DMS 273 treated with DMSO at 0.1 percent for 48 hours (cell line): ENCODE results near the gene ALK.
A peak's percentile ranks its signal among the peaks of the same experiment; 100 is the strongest.

ENCODE experiments used
- DNase-seq: peaks from one replicate; lab custom pipeline; 2025; lab: John Stamatoyannopoulos, UW

The ALK gene

DNA sequence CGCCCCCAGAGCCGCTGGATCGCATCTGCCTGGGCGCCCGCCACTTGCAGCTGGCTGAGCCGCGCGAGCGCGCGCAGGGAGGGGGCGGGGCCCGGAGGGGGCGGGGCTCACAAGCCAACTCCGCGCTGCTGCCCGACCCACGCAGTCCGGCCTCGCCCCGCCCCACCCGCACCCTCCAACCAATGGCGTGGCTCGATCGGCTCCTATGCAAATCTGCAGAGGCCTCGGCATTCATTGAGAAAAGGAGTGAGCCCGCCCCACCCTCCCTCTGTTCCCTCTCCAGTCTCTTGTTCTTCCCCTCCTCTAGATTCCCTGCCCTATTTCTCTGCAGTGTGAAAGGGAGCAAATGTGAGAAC, at the start of gene ALK:
TSS of gene ALK (minus strand) at position 27 of the 356 bp plus-strand sequence. CDS start 927 bp downstream, outside the sequence.
- peak; percentile 88 for DNase-seq

DNA sequence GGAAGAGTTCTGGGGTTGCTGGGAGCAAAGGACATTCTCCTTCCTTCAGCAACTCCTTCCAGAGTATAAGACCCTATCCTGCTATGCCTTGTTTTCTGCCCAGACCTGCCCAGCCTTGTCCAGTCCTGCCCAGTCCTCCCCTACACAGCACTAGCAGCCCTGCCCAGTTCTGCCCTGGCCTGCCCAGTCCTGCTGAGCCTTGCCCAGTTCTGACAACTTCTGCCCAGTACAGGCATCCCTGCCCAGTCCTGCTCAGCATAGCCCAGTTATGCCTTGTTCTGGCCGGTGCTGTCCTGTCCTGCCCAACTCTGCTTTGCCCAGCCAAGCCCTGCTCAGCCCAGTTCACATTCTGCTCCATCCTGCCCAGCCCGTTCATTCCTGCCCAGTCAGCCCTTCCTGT, 44.9 kb upstream of the ALK start:
- DNase-seq, result no peak

- no peak for DNase-seq
Measured at GRCh38 chr2:29963972-29964570, 42.7 kb upstream of the ALK start.

- no peak for DNase-seq
Measured at GRCh38 chr2:29962922-29963321, 41.5 kb upstream of the ALK start.

DNA sequence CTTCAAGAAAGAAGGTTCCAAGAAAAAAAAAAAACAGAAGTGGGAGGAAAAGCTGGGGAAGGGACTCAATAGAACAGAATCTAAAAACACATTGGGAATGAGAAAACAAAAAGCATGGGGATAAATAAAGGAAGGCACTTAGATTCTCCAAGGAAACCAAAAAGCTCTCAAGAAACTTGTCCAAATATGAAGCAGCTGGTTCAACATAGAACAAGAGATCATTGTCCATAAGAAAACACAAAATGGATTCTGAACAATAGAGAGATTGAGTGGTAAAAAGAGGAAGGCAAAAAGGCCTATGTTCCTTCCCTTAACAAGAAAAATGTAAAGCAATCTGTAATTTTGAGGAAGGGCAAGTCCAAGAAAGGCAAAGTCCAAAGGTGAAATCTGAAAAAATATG, 32.9 kb upstream of the ALK start:
- DNase-seq, result no peak

GRCh38 chr2:29952973-29953372, 31.6 kb upstream of the ALK start:
- no peak for DNase-seq

DNA sequence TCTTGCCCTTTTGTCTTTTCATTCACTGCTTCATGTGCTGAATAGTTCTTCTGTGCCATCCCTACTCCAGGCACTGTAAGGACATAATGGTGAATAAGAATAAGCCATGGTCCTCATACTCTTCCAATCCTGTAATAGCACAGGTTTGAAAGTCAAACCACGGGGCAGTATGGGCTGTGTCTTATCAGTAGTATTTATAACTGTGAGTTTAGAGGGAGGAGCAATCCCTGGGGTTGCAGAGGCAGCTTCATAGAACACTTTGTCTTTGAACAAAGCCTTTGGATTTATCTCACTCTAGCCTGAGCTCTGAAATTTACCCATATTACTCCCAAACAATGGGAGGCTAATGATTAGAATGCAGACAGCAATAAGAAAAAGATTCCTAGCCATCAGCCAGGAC, 30.2 kb upstream of the ALK start:
- DNase-seq, result no peak

DNA sequence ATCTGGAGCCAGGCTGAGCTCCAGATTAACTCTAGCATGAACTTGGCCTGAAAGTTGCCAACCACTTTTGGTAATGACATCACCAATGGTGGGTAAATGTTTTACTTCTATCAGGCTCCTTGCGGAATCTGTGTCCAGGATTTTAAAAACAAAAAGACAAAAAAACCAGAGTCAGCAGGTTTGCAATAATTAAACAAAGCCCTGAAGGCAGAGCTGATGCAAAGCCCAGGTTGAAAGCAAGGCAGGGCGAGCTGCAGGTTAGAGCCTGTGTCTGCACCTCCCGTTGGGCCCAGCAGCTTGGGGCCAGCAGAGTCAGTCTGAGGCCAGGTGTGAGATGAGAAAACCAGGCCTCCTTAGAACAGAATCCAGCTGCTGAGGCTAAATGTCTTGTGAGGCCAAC, 29.1 kb upstream of the ALK start:
- no peak for DNase-seq

DNA sequence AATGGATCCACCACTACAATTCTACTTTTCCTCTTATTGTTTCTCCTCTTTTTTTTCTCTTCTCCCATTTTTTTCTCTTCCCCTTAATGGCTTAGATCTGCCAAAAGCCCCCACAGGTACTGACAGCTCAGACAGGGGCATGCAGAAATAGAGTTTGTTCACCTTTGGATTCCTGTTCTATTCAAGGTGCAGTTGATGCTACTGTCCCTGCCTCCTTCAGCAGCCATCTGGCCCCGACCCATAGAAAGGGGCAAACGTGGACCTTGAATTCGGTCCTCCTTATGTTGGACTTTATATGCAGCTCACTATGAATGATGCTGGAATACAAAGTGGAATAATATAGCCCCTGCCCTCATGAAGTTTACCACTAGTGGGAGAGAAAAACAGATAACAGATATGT, 27.7 kb upstream of the ALK start:
- DNase-seq, result no peak

DNA sequence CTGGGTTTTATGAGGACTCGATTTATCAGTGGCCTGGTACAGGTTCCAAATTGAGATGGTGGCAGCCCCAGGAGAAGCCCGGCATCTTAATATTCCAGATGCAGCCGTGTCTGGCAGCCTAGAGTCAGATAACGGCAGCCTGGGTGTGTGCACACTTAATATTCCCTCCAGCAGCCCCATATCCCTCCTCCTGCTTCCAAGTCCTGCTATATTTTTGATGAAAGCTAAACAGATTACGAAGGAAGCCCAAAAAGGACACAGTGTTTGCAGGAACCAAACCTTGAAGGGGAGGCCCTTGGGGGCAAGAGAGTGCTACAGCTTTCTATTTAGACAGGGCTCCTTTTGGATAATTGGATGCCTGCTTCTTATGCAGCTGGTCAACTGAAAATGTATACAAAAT, 25.1 kb upstream of the ALK start:
- DNase-seq, result no peak

GRCh38 chr2:29942711-29943110, 21.3 kb upstream of the ALK start:
- DNase-seq, result no peak

GRCh38 chr2:29940706-29941105, 19.3 kb upstream of the ALK start:
- DNase-seq, result no peak

GRCh38 chr2:29936020-29936419, 14.6 kb upstream of the ALK start:
- DNase-seq, result no peak

- no peak for DNase-seq
Measured at GRCh38 chr2:29931818-29932217, 10.4 kb upstream of the ALK start.

DNA sequence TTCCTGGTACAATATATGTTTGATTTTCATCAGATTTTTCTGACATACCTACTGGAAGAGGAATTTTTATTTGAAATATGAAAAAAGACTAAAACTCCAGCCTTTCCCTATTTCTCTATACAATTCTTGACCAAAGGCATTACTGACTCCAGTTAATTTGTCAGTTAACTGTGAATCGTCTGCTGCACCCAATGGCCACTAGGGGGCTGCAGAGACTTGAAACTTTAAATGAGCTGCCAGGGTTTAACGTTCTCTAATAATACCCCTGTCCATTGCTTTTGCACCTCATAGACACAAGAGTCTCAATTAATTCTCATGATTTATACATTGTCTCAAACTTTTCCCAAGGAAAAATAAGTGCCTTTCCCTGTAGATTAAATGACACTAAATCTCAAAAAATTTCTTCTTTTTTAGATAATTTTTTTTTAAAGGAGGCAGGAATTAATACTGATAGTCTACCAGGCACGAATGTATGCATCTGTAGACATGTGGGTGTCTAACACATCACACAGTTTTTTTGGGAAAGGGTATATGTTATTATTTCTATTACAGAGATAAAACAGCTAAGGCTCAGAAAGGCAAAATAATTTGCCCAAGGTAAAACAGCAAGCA, 1.8 kb upstream of the ALK start:
- peak; percentile 29 for DNase-seq

GRCh38 chr2:29922605-29923004, 1.2 kb upstream of the ALK start:
- no peak for DNase-seq

GRCh38 chr2:29920631-29921559, 491 bp downstream of the ALK start:
- DNase-seq, result peak; percentile 17

DNA sequence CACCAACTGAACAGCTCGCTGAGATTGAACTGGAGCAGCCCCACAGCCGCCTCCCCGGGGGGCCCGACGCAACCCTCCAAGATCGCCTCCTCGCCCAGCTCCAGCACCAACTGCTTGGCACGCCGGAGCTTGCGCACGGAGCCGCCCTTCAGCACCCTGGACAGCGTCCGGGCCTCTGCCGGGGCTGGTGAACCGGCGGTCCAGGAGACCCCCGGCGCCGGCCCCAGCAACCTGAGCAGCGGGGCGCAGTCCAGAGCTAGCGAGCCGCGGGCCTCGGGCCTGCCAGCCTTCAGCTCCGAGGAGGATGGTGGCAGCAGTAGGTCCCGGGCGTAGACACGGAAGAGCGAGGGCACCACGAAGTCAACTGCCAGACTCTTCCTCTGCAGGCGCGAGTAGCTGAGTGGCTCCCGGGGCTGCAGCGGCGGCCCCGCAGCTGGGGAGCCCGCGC, 1.2 kb downstream of the ALK start:
- DNase-seq, result peak; percentile 38

DNA sequence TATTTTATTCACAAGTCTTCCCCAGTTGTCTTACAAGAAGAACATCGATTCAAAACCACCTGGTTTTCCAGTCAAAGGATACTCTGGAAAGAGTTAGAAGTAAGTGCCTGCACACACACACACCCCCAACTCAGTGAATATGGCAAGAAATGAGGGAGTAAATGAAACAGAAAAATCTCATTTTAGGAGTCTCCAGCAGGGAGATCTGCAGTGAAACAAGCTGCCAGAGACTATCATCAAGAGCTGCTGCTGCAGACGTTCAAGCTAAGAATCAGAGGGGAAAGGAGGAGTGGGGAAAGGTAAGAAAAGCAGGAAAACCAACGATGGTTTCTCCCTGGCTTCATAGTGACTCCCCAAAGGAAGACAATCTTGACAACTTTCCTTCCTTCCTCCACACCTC, 2.4 kb downstream of the ALK start:
- no peak for DNase-seq

- DNase-seq, result no peak
Measured at GRCh38 chr2:29917781-29918180, 3.6 kb downstream of the ALK start.

GRCh38 chr2:29916571-29916970, 4.8 kb downstream of the ALK start:
- DNase-seq, result no peak

DNA sequence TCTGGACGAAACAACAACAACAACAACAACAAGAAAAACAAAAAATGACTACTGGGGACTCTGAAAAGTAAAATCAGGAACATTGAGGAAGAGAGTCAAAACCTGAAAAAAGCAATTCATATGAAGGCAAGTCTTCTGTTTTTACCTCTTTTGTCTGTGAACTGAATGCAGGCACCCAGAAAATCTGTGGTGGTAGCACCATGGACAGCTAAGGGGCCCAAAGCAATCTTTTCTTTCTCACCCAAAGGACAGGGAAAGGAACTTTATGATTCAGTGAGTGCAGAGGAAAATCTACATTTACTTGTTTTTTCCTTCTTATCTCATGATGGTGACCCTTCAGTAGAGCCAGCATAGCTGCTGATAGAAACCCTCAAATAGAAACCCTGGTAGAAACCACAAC, 10.4 kb downstream of the ALK start:
- no peak for DNase-seq

GRCh38 chr2:29910465-29910864, 10.9 kb downstream of the ALK start:
- no peak for DNase-seq
